Measurements from ENCODE around the gene ATG10.
A peak's percentile ranks its signal among the peaks of the same experiment; 100 is the strongest.
"Not testable (repeated sequence)": the region's sequence is repeated elsewhere in the genome, so short reads cannot be mapped to it uniquely, and the experiment has no call there.

ATG10 gene

DNA sequence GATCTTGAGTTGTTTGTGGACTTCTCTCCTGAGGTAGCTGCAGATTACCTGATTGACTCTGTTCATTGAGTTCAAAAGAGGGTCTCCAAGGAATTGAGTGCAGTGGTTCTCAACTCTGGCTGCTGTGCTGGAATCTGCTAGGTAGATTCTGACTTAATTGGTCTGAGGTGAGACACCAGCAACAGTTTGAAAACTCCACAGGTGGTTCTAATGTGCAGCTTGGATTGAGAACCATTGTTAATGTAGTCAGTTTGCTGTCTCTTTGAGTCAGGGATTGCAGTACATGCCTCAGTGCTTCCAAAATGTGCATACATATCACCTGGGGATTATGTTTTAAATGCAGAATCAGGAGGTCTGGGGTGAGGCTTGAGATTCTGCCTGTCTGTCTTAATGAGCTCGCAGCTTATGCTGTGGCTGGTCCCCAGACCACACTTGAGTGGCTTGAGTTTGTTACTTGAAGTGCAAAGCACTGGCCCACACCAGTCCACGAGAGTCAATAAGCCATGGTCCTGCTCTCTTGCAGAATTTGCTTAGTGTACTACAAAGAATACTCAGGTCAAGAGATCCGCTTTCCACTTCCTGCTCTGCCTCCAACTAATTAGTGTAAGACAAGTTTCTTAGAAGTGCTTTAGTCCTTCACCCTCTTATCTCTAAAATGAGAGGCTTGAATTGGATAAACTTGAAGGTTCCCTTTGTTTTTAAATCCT is 82.3 kb downstream of the ATG10 start:
- DNase-seq (ENCODE audit: low spot score): no peak

DNA sequence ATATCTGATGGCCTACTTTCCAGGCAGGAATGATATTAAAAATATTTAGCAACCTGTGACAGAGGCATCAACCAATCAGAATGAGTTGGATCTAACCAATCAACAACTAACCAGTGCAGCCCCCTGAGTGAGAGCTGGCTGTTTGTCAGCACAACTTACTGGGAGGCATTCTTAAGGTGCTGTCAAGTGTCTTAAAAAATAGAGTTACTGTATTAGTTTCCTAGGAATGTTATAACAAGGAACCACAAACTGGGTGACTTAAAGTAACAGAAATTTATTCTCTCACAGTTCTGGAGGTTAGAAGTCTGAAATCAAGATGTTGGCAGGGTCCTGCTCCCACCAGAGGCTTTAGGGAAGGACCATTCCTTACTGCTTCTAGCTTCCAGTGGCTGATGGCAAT is 85.2 kb downstream of the ATG10 start:
- peak; percentile 15 for DNase-seq (ENCODE audit: low spot score)

DNA sequence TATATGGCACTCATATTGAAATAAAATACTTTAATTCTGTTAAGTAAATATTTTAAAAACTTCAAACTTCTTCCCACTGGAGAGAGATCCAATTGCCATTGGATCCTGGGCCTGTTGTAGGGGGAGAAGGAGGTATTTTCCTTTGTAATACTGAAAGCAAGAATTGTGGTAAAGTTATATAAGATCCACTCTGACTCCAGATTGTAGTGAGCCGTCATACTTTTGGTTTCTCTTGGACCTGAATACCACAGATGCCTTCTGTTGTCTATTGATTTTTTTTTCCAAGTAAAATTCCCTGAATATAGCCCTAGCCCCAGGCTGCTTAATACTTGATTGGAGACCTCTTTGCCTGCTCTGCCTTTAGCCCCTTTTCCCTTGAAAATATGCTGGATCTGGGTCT is 86.9 kb downstream of the ATG10 start:
- no peak for DNase-seq (ENCODE audit: low spot score)

DNA sequence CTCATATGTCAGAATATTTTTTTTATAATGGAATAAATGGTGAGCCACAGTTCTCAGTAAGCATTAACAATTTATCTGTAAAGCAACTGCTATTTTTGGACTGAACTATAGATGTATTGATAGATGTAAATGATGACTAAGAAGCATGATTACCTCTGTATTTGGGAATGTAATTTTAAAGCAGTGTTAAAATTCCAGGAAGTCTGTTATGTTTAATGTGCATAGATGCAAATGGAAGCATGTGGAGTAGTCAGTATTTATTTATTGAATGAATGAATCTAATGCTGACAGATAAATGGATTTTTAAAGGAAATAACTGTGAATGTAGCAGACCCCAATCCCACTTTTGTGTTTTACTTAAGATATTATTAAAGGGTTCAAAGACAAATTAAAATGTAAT is 95.0 kb downstream of the ATG10 start:
- DNase-seq (ENCODE audit: low spot score): no peak

DNA sequence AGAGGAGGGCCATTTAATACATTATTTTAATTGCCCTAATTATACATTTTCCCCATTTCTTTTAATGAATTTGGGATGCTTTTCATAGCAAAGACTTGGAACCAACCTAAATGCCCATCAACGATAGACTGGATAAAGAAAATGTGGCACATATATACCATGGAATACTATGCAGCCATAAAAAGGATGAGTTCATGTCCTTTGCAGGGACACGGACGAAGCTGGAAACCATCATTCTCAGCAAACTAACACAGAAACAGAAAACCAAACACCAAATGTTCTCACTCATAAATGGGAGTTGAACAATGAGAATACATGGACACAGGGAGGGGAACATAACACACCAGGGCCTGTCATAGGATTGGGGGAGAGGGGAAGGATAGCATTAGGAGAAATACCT is 96.2 kb downstream of the ATG10 start:
- DNase-seq (ENCODE audit: low spot score): not testable (repeated sequence)

DNA sequence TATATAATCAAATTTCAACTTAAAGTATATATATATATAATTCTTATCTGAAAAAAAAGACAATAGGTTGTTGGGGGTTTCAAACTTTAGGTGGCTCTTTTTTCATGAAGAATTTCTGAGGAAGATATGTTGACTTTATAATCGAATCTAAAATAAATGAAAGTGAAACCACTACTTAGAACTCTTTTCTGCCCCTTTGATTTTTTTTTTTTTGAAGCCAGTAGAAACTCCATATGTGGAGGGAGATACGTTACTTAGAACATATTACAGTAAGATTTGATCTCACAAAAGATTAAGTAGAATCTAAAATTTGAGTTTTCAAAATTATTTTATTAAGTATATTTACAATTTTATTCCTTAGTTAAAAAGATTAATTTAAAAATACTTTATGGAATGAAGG is 96.9 kb downstream of the ATG10 start:
- DNase-seq (ENCODE audit: low spot score): no peak

DNA sequence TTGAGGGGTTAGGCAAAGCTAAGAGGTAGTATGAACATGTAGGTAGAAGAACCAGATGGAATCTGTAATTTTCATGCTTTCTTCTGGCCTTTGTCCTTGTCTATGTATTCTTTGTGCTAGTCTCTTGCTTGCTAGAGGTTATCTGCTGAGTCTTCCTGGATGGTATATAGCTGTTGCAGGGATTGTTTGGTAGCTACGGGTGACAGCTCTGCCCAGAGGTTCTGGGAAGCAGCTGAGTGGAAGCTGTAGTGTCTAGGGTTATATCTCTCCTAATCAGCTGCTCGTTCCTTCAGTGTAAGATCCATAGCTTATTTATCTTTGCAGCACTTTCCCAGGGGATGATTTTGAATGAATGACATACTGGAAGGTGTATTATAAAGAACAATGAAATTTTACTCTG is 100.3 kb downstream of the ATG10 start:
- DNase-seq (ENCODE audit: low spot score): no peak

DNA sequence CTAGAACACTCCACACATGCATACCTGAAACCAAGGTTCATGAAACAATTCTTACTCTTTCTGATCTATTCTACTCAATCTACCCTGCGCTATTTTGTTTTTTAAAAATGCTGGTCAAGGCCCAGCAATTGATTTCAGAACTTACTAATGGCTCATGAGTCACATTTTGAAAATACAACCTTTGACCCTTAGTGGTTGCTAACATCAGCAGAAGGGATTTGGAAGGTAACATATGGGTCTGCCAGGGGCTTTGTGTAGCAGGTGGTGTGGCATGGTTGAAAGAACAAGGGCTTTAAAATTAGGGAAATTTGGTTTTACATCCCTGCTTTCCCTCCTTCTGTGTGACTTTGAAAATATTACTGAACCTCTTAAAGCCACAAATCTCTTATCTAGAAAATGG is 101.4 kb downstream of the ATG10 start:
- DNase-seq (ENCODE audit: low spot score): peak; percentile 7

DNA sequence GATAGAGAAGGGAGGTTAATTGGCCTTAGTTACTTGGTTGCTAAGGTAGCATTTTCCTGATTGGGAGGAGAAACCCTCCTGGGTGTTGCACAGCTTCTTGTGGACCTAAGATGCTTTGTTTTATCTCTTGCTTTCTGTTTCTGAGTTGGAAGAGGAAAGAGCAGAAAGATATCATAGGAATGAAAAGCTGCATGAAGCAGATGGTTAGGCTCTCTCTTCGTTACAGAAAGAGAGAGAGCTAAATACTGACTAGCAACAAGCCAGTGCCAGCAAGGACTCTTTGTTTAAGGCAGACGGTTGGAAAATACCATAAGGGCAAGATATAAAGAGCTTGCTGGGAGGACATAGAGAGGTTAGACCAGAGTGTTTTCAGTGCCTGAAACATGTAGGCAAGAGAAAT is 103.1 kb downstream of the ATG10 start:
- DNase-seq (ENCODE audit: low spot score): no peak

DNA sequence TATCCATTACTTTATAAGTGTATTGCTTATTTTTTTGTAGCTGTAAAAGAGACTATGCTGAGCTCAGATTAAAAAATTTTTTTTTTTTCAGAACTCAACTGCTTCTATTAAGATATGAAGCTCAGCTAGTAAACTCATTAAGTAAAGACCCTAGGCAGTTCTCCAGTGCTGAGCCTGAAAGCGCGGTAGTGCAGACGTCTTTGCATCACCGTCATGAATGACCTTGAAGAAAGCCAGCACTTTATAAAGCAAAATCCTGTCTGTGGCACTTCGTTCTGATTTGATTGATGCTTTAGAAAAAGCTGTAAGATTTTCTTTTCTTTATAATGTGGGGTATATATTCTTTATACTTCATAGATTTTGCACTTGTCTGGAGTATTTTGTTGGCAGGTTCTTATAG is 105.7 kb downstream of the ATG10 start:
- DNase-seq (ENCODE audit: low spot score): no peak

DNA sequence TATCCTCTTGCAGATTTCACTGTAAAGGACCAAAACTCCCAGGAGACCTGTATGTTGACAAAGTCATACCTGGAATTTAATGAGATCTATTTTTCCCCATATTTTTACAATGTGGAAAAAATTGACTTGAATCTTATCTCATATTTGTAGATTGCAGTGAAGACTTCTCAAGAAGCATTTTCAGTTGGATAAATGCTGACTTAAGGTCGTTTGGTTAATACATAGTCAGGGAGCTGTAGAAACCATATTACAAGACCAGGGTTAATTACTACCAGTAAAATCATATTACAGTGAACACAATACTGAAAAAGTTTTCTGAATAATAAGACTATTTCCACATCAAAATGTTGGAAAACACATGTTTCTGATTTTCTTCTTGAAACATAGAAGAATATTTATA is 119.8 kb downstream of the ATG10 start:
- no peak for DNase-seq (ENCODE audit: low spot score)

DNA sequence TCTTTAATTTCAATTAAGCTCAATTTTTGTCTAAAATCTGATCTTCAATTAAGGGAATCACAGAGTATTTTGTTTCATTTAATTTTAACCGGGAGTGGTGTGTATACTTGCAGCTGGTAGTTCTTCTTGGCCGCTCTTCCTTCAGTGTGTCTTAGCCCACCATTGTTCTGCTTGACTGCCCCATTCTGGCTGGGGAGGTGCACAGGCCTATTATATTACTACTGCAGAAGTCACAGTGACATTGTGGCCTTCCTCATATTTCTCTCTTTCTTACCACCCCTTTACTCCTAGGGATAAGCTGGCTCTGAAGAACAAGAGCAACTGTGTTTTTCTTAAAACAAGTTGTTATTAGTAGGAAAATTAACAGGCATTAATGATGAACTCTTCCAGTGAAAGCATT is 123.7 kb downstream of the ATG10 start:
- no peak for DNase-seq (ENCODE audit: low spot score)

DNA sequence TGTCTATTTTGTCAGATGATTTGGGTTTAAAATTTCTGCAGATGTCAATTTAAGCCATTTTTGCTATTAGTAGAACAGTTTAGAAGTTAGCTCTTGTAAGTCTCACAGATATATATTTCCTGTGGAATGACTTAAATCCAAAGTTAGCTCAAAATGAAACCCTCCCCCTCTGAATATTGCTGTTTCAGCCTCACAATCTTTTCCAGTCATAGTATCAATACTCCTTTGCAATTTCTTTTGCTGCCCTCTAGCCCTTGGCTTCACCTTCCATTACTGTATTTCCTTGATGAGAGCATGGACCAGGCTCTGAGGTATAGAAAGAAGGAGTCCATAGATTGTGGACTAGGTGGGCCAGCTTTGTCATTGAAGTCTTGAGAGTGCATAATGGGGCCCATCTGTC is 124.4 kb downstream of the ATG10 start:
- DNase-seq (ENCODE audit: low spot score): no peak

DNA sequence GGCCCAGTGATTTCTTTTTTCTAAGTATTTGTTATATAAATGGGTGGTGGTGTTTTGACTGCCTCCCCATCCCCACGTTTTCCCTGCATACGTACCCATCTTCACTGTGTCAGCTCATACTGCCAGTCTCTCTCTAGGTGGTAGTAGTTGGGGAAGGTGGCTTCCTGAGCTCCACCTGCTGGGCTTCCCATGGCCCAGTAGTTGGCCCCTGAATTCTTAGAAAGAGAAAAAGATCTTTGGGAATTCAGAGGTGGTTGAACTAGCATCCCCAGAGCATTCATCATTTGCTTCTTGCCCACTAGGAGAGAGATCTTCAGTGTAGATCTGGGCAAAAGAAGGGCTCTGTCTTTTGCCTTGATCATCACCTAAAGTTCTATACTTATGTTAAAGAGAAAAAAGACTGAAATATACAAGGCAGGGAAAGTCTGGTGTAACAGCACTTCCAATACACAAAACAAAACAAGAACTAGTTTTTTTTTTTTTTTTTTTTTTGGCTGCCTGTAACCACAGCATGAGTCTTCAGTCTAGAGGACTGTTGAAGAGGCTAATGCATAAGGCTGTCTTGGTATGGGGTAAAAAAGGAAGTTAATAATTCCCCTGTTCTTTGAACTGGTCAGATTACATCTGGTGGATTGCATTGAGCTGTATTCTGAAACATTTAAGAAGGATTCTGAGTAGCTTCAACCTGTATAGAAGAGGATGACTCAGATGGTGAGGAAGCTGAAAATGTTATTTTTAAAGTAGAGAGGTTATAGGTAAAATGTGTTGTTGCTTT is 128.7 kb downstream of the ATG10 start:
- DNase-seq (ENCODE audit: low spot score): peak; percentile 96

DNA sequence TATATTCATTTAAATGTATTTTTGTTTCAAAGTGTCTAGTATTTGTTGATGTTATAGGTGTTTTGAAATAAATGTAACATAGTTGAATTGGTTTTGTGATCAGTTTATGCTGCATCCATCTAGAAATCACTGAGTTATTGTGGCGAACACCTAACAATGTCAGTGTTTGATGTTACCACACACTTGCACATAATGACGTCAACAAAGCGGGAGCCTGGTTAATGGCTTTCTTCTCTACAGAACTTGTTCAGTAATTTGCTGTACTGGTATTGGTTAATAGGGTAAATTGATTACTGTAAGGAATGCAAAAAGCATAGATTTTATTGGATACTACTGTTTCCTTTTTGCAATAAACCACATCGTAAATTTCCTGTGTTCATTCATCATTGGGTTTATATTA is 133.0 kb downstream of the ATG10 start:
- DNase-seq (ENCODE audit: low spot score): no peak

DNA sequence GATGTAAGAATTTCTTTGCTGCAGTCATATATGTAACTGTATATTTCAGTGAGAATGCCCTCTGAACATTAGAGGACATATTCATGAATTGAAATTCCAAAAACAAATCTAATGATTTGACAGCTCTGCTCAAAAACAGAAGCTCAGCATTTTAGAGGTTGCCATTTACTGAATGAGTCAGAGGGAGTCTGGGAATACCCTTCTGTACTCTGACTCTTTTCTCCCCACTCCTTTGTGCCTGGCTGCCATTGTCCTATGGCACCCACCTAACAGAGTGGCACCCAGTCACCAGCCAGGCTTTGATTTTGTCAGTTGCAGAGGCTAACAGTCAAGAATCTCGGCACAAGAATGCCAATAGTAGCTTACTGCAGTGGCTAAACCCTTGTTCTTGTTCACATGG is 133.6 kb downstream of the ATG10 start:
- peak; percentile 57 for DNase-seq (ENCODE audit: low spot score)

DNA sequence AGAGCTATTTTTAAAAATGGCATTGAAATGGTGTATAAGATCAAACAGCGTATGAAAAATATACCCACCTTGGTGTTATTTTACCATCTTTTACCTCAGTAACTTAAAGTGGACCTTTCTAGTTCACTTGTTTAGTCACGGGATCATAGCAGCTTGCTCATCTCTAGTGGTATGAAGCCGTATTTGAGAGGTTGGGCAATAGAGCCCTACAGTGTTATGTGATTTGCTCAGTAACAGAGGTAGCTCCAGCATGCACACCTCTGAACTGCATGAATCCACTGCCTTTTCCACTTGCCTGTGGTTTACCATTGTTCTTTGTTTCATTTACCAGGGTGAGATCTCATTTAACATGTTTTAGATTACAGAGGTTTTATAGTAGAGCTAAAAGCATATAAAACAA is 134.4 kb downstream of the ATG10 start:
- peak; percentile 73 for DNase-seq (ENCODE audit: low spot score)

DNA sequence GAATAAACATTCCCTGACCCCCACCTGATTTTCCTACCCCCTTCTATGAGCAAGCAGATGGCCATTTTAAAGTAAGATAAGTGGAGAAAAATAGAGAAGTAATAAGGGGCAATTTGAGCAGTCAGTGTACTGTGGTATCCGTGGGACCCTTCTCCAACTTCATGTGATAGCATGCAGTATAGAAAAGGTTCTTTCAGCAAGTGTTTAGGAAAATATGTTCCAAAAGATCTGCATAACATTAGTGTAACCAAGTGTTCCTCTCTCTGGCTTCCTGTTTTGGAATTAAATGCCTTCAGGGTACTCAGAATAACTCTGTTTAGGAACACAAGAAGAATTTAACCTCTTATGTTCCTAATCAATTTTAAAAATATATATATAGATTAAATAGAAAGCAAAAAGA is 134.9 kb downstream of the ATG10 start:
- no peak for DNase-seq (ENCODE audit: low spot score)

DNA sequence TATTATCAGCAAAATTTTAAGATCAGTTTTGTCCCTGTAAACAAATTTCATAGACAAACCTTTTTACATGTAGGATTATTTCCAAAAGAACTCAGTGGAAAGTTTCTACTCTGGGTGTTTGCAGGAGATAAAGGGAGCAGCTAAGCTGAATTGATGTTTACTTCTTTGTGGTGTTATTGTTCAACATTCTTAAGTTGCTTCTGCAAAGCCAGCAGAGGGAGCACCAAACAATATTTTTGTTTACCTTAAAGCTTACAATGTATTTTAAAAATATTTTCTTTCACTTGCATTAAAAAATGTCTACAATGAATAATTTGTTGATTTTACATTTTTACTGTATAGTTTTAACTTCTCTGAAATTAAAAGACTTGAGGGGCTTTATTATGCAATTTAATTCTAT is 135.4 kb downstream of the ATG10 start:
- no peak for DNase-seq (ENCODE audit: low spot score)

DNA sequence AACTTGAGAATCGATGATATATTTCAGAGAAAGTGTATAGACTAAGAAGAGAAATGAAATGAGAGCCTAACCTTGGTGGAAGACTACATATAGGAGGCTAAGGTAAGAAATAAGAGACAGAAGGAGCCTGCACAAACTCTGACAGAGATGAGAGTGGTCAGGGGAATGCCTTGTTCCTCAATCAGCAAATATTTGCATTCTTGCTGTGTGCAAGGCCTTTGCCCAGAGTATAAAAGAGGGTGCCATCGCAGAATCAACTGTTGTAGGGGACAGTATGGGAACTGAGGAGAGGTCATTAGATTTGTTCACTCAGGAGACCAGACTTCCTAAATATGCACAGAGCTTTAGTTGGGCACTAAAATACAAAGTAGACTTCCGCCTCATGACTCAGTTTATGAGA is 137.2 kb downstream of the ATG10 start:
- no peak for DNase-seq (ENCODE audit: low spot score)

DNA sequence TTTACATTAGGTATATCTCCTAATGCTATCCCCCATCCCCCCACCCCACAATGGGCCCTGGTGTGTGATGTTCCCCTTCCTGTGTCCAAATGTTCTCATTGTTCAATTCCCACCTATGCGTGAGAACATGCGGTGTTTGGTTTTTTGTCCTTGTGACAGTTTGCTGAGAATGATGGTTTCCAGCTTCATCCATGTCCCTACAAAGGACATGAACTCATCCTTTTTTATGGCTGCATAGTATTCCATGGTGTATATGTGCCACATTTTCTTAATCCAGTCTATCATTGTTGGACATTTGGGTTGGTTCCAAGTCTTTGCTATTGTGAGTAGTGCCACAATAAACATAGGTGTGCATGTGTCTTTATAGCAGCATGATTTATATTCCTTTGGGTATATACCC is 138.1 kb downstream of the ATG10 start:
- DNase-seq (ENCODE audit: low spot score): not testable (repeated sequence)

DNA sequence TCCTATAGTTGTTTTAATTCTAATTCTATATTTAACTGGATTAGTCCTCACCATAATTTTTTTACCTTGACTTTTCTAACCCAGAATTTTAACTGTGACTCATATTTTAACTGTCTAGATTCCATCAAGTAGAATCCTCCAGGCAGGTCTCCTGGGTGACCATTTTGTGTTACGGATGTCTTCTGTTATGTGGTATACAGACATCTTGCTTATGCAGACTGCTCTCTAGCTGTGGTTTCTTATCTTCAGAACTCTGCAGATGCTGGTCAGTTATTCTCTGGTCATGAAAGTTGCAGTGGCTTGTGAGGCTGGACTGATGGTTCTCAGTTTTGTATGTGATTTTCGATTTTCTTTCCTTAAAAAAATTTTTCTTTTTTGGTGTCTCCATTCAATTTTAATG is 139.4 kb downstream of the ATG10 start:
- DNase-seq (ENCODE audit: low spot score): no peak

DNA sequence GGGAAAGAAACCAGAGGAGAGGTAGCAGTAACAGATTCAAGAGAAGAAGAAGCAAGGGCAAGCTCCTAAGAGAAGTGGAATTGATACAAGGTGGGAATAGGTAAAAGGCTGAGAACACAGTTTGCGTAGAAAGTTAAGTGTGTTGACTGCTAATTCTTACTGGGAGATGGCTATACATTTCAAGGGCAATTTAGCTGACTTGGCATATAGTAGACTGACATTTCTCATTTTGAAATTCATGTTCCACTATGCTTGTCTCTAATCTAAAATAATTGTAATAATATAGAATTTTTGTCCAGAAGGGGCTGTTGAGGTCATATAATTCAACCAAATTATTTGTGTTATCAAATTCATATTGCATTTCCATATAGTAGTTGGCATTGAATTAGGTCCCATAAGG is 144.0 kb downstream of the ATG10 start:
- no peak for DNase-seq (ENCODE audit: low spot score)

DNA sequence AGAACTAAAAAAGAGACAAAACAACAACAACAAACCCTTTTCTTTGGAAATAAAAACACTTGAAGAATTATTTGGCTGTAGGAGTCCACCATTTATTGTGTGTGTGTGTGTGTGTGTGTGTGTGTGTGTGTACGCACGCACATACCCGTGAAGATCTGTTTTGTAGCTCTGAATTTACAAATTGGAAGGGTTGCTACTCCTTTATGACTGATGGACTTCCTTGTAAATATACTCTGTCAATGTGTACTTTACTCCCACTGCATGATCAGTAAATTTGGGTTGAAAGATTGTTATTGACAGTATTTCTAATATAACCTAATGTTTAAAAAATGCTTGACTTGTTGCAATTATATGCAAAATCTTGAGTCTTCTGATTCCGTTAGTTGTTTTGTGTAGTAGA is 148.1 kb downstream of the ATG10 start:
- no peak for DNase-seq (ENCODE audit: low spot score)
